ENCODE measurements around the gene LAPTM5. TPM values are rescaled to one million over a fixed set of nuclear protein-coding genes. Genes with fewer than 3 reads are reported as not detected.

LAPTM5 gene
- total and polyA plus RNA-seq, 5 donors from 2014 or later: 552 to 687 (median 589) TPM

Other genes with a start within 250 kb of the LAPTM5 start
- gene MATN1, start 34.2 kb downstream of the LAPTM5 start, total RNA-seq: 1.9 TPM
- not detected for gene MATN1, start 34.2 kb downstream of the LAPTM5 start, polyA plus RNA-seq
- gene SDC3, start 151.0 kb upstream of the LAPTM5 start, total RNA-seq: 0.12 TPM
- gene SDC3, start 151.0 kb upstream of the LAPTM5 start, polyA plus RNA-seq: not detected